NOMO-1 treated with DMSO at 0.1 percent for 48 hours (cell line): ENCODE results near the gene METTL2B.

Source experiments
- DNase-seq: peaks from one replicate; lab custom pipeline; 2025; ENCODE audit not compliant: unreplicated experiment; lab: John Stamatoyannopoulos, UW

Gene METTL2B, protein sequence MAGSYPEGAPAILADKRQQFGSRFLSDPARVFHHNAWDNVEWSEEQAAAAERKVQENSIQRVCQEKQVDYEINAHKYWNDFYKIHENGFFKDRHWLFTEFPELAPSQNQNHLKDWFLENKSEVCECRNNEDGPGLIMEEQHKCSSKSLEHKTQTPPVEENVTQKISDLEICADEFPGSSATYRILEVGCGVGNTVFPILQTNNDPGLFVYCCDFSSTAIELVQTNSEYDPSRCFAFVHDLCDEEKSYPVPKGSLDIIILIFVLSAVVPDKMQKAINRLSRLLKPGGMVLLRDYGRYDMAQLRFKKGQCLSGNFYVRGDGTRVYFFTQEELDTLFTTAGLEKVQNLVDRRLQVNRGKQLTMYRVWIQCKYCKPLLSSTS

DNA sequence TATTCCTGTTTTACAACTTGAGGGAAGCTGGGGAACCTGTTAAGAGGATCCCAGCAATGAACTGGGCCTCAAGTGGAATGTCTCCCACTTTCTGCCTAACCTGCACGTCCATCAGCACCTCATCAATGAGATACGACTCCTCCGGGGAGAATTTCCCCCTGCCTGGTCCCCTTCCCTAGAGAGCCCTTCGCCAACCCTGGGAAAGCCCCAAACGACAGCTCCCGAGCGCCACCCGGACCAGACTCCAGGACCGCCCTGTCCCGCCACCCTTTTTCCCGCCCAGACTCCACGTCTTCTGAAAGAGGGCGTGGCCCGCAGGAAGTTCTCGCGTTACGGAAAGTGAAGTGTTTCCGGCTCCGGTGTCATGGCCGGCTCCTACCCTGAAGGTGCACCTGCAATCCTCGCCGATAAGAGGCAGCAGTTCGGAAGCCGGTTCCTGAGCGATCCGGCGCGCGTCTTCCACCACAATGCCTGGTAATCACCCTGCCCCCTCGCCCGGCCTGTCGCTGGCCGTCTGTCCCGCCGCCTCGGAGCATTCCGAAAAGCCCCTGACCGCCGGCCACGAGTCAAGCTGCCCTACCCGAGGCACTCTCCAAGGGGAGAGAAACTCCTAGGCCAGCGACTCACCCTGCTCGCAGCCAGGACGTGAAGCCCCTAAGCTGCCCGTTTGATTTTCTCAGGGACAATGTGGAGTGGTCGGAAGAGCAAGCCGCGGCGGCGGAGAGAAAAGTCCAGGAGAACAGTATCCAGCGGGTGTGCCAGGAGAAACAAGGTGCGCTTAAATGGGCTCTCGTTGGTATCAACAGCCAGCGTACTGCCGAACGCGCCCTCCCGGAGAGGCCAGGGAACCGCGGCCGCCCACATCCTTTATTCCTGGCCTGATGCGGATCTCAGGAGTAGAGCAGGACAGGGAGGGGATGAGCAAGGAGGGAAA is at the start of gene METTL2B:
Gene METTL2B (plus strand): TSS at position 347 of the 934 bp plus-strand sequence. CDS start 18 bp downstream, at position 365.
- peak; percentile 79 for DNase-seq

DNA sequence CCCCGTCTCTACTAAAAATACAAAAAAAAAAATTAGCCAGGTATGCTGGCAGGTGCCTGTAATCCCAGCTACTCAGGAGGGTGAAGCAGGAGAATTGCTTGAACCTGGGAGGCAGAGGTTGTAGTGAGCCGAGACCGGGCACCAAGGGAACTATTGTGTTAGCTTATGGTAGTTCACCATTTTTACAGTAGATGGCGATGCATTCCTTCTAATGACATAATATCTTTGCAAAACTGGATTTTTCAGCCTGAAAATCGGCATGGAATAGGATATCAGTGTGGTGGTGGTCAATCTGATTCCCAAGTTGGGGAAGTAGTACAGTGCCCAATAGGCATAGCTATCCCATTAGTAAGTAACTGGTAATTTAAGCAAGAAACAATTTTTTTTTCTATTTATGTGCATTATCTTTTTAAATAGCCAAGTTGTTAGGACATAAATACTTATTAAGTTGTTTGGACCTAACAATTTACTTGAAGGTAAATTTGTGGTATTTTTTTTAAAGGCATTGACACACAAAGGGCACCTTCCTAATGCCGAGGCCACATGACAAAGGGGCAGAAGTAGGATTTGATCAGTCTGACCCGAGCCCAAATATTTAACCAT is 49.2 kb upstream of the METTL2B start:
- peak; percentile 13 for DNase-seq

- DNase-seq: no peak
Measured at GRCh38 chr7:128430207-128430606, 46.3 kb upstream of the METTL2B start.

DNA sequence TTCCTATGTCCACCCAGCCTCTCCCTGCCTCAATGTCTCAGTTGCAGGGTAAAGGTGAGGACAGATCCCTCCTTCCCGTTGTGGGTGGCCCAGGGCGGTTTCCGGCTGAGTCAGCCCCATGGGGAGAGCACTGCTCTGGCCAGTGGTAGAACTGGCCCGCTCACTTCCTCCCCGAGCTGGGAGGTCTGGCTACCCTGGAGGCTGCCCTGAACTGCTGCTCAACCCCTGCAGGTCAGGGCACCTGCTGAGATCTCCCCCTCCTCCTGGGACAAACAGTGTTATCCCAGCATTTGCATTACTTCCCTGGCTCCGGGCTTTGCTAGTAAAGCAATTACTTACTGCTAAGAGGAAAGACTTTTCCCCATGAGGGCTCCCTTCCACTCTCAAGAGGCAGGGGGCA is 45.3 kb upstream of the METTL2B start:
- DNase-seq: no peak

DNA sequence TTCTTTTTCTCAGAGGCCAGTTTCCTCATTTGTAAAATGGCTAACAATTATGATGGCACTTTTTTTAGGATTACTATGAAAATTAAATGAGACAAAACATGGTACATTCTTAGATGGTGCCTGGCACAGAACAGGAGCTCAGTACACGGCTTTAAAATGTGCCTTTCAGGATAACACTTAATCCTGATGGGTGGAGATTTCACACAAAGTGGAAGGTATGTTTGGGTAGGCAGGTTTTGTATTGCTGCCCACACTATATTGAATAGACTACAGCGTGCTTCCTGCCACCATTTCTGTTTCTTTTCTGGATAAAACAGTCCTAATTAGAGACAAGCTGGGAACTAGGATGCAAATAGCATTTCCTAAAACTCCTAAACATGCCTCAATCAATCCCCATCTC is 44.8 kb upstream of the METTL2B start:
- DNase-seq: no peak

GRCh38 chr7:128434413-128435326 is 41.9 kb upstream of the METTL2B start:
- no peak for DNase-seq

GRCh38 chr7:128435327-128435686 is 41.2 kb upstream of the METTL2B start:
- no peak for DNase-seq

DNA sequence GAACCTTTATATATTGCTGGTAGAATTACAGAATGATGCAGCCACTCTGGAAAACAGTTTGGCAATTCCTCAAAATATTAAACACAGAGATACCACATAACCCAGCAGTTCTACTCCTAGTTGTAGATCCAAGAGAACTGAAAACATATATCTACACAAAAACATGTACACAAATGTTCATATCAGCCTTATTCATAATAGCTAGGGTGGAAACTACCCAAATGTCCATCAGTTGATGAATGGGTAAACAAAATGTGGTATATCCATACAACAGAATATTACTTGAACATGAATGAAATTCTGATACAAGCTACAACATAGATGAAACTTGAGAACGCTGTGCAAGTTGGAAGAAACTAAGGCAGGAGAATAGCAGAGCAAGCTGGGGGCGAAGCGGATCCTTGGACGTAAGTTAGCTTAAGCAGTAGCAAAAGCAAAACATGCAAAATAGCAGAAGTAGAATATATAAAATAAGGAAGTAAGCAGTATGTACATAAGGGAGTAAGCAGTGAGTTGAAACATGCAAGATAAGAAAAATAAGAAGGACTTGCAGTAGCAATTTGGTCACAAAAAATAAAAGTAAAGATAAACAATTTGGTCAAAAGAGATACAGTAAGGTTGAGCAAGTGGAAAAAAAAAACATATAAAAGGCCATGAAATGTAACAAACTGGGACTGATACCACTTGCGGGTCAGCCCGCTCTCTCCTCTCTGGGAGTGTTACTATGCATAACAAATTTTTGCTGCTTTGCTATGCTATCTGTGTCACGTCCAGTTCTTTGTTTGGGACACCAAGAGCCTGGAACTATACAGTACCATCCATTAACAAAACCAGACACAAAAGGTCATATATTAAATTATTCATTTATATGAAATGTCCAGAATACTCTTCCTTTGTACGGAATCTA is 38.9 kb upstream of the METTL2B start:
- DNase-seq: peak; percentile 73

GRCh38 chr7:128442356-128442755 is 34.2 kb upstream of the METTL2B start:
- no peak for DNase-seq

GRCh38 chr7:128443831-128444600 is 32.5 kb upstream of the METTL2B start:
- DNase-seq: no peak

DNA sequence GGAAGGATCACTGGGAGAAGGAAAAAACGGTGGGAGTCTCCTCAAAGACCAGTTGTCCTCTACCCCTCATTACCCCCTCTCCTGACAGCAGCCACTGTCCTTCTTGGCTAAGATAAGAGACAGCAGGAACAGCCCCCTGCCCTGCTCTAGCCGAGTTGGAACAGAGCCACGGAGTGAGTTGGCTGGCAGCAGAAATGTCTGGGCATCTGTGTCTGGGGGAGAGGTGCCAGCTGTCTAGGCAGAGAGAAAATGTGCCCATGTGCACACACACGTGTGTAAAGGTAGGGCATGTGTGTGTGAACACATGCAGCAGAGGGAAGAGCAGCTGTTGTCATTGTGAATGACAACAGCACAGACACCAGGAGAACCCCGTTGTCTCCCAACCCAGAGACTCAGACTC is 30.2 kb upstream of the METTL2B start:
- DNase-seq: no peak

GRCh38 chr7:128447941-128448564 is 28.5 kb upstream of the METTL2B start:
- DNase-seq: no peak

DNA sequence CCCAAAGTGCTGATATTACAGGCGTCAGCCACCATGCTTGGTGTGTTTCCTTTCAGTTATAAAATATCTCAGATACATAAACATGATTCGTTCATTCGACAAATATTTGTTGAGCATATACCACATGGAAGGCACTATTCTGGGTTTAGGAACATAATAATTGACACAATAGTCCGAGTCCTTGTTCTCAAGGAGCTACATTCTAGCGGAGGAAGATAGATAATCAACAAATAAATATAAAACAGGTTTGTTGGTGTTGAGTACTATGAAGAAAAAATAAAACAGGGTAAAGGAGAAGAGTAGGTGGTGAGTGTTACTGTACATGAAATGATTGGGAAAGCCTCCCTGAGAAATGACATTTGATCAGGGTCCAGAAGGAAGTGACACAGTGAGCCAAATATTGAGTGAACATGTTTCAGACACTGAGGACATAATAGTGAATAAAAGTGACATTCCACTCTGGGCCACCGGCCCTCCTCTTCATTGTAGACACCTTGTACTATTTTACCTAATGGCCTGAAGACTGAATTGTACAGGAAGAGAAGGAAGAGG is 27.7 kb upstream of the METTL2B start:
- no peak for DNase-seq

GRCh38 chr7:128450409-128450808 is 26.1 kb upstream of the METTL2B start:
- peak; percentile 47 for DNase-seq

GRCh38 chr7:128450913-128451312 is 25.6 kb upstream of the METTL2B start:
- DNase-seq: no peak

GRCh38 chr7:128452552-128452951 is 24.0 kb upstream of the METTL2B start:
- no peak for DNase-seq

- no peak for DNase-seq
Measured at GRCh38 chr7:128453836-128454804, 22.4 kb upstream of the METTL2B start.
